Heart left ventricle (tissue), 13 donors: ENCODE measurements around the gene DDX54.

Experiments used
- POLR2A ChIP-seq, 2 donors: fragments of 450-650 bp; IDR thresholded peaks; one replicate each; pipeline ENCODE4 v1.6.1; 2017; ENCODE audit warnings: antibody characterized with exemption in 2 of 2, mild to moderate bottlenecking in 2 of 2, moderate library complexity in 2 of 2
- TF ChIP-seq, protein P1 (sequence below), 12 donors: fragments of 200-600 bp; sonication (generic) in 4 of 12; IDR thresholded peaks; one replicate each; pipeline versions ENCODE4 v1.5.0 to v1.8.0; 2018 to 2022; ENCODE audit warnings: antibody characterized with exemption in 12 of 12, mild to moderate bottlenecking in 5 of 12
- donor health status: ischemic (EF 13 %, LVEDD 7.1; RV severe dilation, severe dysfunction).
- donor health status: DM: no; HTN: yes; CAD: no.
- donor health status: DM: no; HTN: no; CAD: no.
- donor health status: ischemic (EF 25% LVEDD 6.9; RV normal size, moderate dysfunction).
- donor health status: ischemic (EF 25% LVEDD 5.7; RV mildly dilated, moderate dysfunction).
- donor health status: ischemic (EF 35%, LVEDD 5.7; RV mildly dilated, moderate dysfunction).
- donor health status: nonischemic (EF 11% LVEDD 7.7; RV severe dilation, severe dysfunction).
- donor health status: DM: yes; HTN: yes; CAD: no.
- donor health status: PGD.
- donor health status: ischemic (EF 29% LVEDD 5.4; RV normal size, mild dysfunction).
- donor health status: nonischemic (EF 23%, LVEDD 6.1; RV moderate dilation, normal function).

GRCh38 chr12:113170926-113171325 lies 14.4 kb downstream of the DDX54 start:
- TF ChIP-seq, protein P1, sequence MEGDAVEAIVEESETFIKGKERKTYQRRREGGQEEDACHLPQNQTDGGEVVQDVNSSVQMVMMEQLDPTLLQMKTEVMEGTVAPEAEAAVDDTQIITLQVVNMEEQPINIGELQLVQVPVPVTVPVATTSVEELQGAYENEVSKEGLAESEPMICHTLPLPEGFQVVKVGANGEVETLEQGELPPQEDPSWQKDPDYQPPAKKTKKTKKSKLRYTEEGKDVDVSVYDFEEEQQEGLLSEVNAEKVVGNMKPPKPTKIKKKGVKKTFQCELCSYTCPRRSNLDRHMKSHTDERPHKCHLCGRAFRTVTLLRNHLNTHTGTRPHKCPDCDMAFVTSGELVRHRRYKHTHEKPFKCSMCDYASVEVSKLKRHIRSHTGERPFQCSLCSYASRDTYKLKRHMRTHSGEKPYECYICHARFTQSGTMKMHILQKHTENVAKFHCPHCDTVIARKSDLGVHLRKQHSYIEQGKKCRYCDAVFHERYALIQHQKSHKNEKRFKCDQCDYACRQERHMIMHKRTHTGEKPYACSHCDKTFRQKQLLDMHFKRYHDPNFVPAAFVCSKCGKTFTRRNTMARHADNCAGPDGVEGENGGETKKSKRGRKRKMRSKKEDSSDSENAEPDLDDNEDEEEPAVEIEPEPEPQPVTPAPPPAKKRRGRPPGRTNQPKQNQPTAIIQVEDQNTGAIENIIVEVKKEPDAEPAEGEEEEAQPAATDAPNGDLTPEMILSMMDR (IDR thresholded peaks at IDR 0.05): no peak
- TF ChIP-seq POLR2A (IDR thresholded peaks at IDR 0.05): no peak
